ENCODE data around the gene DPYSL4.

GRCh38 chr10:132204078-132204780 is 17.5 kb downstream of the DPYSL4 start:
- TF ChIP-seq POLR2A (IDR thresholded peaks at IDR 0.05; ENCODE audit: low read depth, low read length) (no peak), POLR2AphosphoS5 (IDR thresholded peaks at IDR 0.05; ENCODE audit: low read depth, low read length) (no peak)

All from GM12891 (cell line).